DMS79 (cell line): ENCODE results near the gene NLRP6.
A peak's percentile ranks its signal among the peaks of the same experiment; 100 is the strongest.
"Not testable (repeated sequence)": the region's sequence is repeated elsewhere in the genome, so short reads cannot be mapped to it uniquely, and the experiment has no call there.

ENCODE experiments used
- DNase-seq: peaks from one replicate; lab custom pipeline; 2025; lab: John Stamatoyannopoulos, UW

The NLRP6 gene

GRCh38 chr11:278001-278951 lies at the start of gene NLRP6:
Gene NLRP6 (plus strand): TSS chr11:278407. CDS start chr11:278570, 163 bp downstream.
- no peak for DNase-seq

GRCh38 chr11:230431-230830 lies 47.8 kb upstream of the NLRP6 start:
- DNase-seq: no peak

- no peak for DNase-seq
Observed at GRCh38 chr11:232783-233565, 45.2 kb upstream of the NLRP6 start.

DNA sequence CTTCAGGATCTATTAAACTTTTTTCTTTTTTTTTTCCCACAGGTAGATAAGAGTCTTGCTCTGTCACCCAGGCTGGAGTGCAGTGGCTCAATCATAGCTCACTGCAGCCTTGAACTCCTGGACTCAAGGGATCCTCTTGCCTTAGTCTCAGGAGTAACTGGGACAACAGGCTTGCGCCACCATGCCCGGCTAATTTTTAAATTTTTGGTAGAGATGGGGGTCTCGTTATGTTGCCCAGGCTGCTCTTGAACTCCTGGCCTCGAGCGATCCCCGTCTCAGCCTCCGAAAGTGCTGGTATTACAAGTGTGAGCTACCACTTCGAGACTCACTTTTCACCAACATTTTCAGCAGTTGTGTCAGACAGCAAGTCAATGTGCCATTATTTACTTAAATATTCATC lies 43.0 kb upstream of the NLRP6 start:
- no peak for DNase-seq

GRCh38 chr11:235609-235996 lies 42.6 kb upstream of the NLRP6 start:
- no peak for DNase-seq

DNA sequence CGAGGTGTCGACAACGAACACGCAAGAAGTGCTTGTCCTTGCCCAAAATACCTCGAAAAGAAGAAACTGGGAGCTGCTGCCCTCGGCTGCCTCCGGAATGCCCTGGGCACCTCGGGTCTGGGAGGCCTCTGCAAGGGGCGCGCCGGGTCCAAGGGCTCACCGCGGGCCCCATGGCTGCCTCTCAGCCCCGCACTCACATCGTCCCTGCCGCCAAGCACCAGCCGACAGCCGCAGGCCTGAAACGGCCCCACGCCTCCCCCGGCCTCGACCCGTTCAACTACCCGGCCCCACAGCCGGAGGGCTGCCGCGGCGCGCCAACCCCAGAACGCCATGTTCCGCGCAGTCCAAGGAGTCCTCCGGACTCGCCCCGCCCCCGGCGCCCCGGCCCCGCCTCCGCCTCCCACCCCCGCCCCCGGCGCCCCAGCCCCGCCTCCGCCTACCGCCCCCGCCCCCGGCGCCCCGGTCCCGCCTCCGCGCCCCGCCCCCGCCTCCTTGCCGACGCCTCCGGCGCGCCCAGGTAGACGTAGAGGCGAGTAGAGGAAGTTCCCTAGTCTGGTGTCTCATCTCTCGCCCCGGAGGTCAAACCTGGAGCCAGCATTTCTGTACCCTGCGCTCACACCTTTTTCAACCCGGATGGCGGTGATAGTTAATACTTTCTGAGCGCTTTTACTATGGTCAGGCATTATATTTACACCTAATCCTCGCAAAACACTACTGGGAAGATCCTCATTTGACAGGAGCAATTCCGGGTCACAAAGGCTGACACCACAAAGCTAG lies 42.0 kb upstream of the NLRP6 start, which contains the start of gene SIRT3:
Gene SIRT3 (minus strand): TSS at position 346 of the 777 bp plus-strand sequence. CDS start 14 bp downstream, at position 332.
- peak; percentile 27 for DNase-seq

DNA sequence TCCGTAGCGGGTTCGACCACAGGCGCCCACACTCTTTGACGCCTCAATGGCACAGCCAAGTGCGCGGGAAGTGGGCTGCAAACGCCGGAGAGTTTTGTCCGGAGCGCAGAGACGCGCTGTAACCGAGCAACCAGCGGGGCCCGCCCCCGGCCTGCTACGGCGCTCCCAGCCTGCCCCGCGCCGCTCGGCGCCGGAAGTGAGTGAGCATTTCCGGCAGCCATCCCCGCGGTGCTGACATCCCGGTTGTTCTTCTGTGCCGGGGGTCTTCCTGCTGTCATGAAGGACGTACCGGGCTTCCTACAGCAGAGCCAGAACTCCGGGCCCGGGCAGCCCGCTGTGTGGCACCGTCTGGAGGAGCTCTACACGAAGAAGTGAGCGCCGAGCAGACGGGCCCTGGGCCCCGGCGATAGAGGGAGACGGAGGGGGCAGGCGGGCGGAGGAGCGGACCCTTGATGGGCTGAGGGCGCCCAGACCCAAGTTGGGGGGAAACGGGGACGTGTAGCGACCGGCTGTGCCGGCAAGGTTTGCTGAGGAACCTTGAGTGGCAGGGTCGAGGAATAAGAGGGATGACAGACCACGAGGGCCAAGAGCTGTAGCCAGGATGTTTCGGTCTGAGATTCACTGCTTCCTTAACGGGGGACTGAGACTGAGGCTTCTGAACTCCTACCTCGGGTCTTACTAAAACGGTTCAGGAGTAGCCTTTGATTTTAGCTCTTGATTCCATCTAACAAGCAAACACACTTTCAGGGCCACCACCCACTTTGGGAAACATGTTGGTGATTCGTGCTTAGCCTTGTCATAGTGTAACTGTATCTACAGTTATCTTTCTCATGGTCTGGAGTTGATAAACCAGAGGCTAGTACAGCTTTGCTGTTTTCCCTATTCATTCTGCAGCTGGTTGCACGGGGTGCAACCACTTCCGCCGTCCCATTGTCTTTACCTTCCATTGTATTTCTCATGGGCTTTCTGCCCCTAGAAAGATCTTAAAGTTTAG lies 41.1 kb upstream of the NLRP6 start, which contains the start of gene PSMD13:
Gene PSMD13 (plus strand): TSS at position 203 of the 994 bp plus-strand sequence. CDS start 74 bp downstream, at position 277.
- DNase-seq: peak; percentile 28

- not testable (repeated sequence) for DNase-seq
Observed at GRCh38 chr11:238346-238745, 39.9 kb upstream of the NLRP6 start.

- DNase-seq: no peak
Observed at GRCh38 chr11:240315-240714, 37.9 kb upstream of the NLRP6 start.

DNA sequence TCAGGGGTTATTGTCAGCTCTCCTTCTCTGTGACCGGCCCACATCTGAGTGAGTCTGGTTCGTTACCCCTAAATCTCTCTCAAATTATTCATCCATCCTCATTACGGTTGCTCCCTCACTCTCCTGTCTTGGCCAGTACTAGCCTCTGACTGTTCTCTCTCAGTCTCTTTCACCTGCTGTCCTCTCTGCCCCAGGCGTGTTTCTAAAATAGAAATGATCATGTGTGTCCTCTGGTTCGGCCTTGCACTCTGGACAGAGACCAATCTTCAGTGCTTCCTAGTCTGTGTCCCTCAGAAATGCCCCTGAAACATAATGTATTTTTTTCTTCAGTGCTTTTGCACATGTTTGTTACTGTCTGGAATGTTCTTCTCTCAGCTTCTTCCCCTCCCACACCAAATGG lies 36.6 kb upstream of the NLRP6 start:
- DNase-seq: no peak

GRCh38 chr11:244376-244775 lies 33.8 kb upstream of the NLRP6 start:
- DNase-seq: no peak

- no peak for DNase-seq
Observed at GRCh38 chr11:249062-249461, 29.1 kb upstream of the NLRP6 start.

- DNase-seq: no peak
Observed at GRCh38 chr11:250274-250673, 27.9 kb upstream of the NLRP6 start.

- no peak for DNase-seq
Observed at GRCh38 chr11:250740-251299, 27.4 kb upstream of the NLRP6 start.

- no peak for DNase-seq
Observed at GRCh38 chr11:251550-251949, 26.7 kb upstream of the NLRP6 start.

DNA sequence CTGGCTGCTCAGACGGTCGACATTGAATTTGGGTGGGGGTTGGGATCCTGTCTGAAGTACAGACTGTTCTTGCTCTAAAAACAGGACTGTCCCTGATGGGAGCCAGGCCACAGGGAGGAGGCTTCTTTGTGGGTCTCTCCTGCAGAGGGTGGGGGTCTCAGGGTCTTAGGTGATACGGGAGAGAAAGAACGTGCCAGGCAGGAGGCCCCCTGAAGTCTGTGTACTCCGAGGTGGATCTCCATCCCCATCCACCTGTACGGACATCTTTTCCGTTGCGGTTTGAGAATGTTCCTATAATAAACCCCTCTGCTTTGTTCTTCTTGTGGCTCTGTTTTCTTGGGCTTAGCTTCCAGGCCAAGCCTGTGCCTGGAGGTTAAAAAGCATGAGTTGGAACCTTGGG lies 25.5 kb upstream of the NLRP6 start:
- DNase-seq: no peak

- DNase-seq: no peak
Observed at GRCh38 chr11:253160-253885, 24.9 kb upstream of the NLRP6 start.

DNA sequence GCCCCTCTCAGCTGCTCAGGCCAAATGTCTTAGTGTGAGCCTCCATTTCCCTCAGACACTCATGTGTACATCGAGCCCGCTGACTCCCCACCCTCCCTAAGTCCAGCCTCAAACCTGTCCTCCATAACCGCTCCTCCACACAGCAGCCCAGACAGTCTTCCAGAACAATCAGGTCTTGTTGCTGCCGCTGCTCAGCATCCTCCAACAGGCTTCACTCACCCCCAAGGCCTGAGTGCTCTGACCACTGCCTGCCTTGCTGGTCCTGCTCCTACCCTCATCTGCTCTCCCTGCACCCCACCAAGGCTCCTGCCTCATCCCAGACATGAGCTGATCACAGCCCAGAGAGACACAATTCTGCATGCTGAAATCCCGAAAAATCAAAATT lies 24.3 kb upstream of the NLRP6 start:
- DNase-seq: no peak

- DNase-seq: no peak
Observed at GRCh38 chr11:255176-255575, 23.0 kb upstream of the NLRP6 start.

GRCh38 chr11:255816-256215 lies 22.4 kb upstream of the NLRP6 start:
- DNase-seq: no peak
